ENCODE data around the gene LRP1.

LRP1 gene

GRCh38 chr12:57203791-57204190, 75.5 kb downstream of the LRP1 start:
- Histone ChIP-seq H3K36me3 (ENCODE audit: control insufficient read depth, insufficient read depth, low read length, severe bottlenecking) (peaks cover 95% of the 10 kb centered on the region), H3K9ac (ENCODE audit: low read length) (no peak overlapping the region), H3K9me3 (ENCODE audit: control insufficient read depth, low read length) (no peaks in the 10 kb centered on the region), H3K27me3 (replicated peaks; ENCODE audit: control insufficient read depth, insufficient read depth, low read length) (no peaks in the 10 kb centered on the region), H3K4me3 (ENCODE audit: low read length) (no peak overlapping the region), H3K4me1 (ENCODE audit: control insufficient read depth, insufficient read depth, low read length) (no peaks in the 10 kb centered on the region)
- no peak for DNase-seq (ENCODE audit: low read depth)

GRCh38 chr12:57204454-57204853, 76.2 kb downstream of the LRP1 start:
- Histone ChIP-seq H3K36me3 (ENCODE audit: control insufficient read depth, insufficient read depth, low read length, severe bottlenecking) (peaks cover 95% of the 10 kb centered on the region), H3K9me3 (ENCODE audit: control insufficient read depth, low read length) (no peaks in the 10 kb centered on the region), H3K9ac (ENCODE audit: low read length) (no peak overlapping the region), H3K4me1 (ENCODE audit: control insufficient read depth, insufficient read depth, low read length) (no peaks in the 10 kb centered on the region), H3K27me3 (replicated peaks; ENCODE audit: control insufficient read depth, insufficient read depth, low read length) (no peaks in the 10 kb centered on the region), H3K4me3 (ENCODE audit: low read length) (no peak overlapping the region)
- DNase-seq (ENCODE audit: low read depth) = no peak

DNA sequence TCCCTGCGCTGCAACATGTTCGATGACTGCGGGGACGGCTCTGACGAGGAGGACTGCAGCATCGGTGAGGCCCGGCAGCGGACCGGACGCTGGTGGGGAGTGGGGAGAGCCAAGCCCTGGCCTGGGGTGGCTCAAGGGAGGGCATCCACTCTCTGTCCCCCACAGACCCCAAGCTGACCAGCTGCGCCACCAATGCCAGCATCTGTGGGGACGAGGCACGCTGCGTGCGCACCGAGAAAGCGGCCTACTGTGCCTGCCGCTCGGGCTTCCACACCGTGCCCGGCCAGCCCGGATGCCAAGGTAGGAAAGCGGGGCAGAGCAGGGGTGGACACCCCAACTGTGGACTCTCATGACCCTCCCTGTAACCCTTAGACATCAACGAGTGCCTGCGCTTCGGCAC, 76.9 kb downstream of the LRP1 start:
- Histone ChIP-seq H3K4me3 (ENCODE audit: low read length) (no peak overlapping the region), H3K9ac (ENCODE audit: low read length) (no peak overlapping the region), H3K4me1 (ENCODE audit: control insufficient read depth, insufficient read depth, low read length) (no peaks in the 10 kb centered on the region), H3K9me3 (ENCODE audit: control insufficient read depth, low read length) (no peaks in the 10 kb centered on the region), H3K27me3 (replicated peaks; ENCODE audit: control insufficient read depth, insufficient read depth, low read length) (no peaks in the 10 kb centered on the region), H3K36me3 (ENCODE audit: control insufficient read depth, insufficient read depth, low read length, severe bottlenecking) (peaks cover 95% of the 10 kb centered on the region)
- no peak for DNase-seq (ENCODE audit: low read depth)

DNA sequence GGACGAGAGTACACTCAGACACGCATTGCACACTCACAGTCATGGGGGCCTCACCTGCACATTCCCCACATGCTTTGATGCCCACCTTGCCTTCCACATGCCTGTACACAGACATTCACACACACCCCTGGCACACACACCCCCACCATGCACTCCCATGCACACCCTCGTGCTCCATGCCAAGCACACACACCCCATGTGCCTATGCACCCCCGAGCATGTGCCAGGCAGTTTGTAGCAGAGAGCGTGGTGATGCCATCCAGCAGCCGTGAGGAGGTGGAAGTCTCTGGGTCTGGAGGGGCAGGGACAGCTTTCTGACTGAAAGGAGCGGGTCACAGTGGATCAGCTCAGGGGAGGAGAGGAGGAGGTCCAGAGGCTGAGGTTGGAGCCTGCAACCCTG, 77.6 kb downstream of the LRP1 start:
- peaks cover 95% of the 10 kb centered on the region for H3K36me3 ChIP-seq (ENCODE audit: control insufficient read depth, insufficient read depth, low read length, severe bottlenecking)

DNA sequence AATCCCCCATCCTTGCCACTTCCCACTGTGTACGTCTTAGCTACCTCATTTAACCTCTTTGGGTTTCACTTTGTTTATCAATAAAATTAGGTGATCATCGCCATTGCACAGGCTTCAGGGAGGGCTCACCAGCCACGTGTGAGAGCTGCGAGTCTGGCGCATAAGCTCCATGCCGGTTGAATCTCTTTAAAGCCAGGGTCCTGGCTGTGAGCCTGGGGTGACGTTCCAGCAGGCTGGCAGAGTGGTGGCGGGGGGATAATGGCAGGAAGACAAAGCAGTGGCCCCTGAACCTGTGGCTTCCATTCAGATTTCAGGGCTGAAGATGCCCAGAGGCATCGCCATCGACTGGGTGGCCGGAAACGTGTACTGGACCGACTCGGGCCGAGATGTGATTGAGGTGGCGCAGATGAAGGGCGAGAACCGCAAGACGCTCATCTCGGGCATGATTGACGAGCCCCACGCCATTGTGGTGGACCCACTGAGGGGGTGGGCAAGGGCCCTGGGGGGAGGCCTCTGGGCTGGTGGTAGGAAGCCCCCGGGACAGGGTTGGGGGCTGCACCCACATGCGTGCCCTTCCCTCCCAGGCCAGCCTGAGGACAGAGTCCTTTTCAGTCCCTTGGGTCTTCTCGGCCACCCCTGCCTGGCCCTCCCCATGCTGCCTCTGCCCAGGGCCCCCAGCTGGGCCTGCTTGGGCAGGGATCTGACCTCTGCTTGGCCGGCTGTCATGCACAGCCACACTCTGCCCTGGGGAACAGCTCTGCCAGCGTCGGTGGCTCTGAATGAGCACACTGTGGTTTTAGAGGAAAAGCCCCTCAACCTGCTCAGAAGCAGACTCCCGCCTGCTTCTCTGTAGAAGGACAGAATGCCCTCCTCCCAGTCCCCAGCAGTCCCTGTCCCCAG, 79.7 kb downstream of the LRP1 start:
- peak overlapping the region; percentile 37 for H3K9ac ChIP-seq (ENCODE audit: low read length)
- peaks cover 96% of the 10 kb centered on the region for H3K36me3 ChIP-seq (ENCODE audit: control insufficient read depth, insufficient read depth, low read length, severe bottlenecking)
- no peak for DNase-seq (ENCODE audit: low read depth)
- peaks cover 10% of the 10 kb centered on the region for H3K4me1 ChIP-seq (ENCODE audit: control insufficient read depth, insufficient read depth, low read length)
- no peaks in the 10 kb centered on the region for H3K9me3 ChIP-seq (ENCODE audit: control insufficient read depth, low read length)
- no peak overlapping the region for H3K4me3 ChIP-seq (ENCODE audit: low read length)
- no peaks in the 10 kb centered on the region for H3K27me3 ChIP-seq (replicated peaks; ENCODE audit: control insufficient read depth, insufficient read depth, low read length)

More for the DNA sequence above, 77.6 kb downstream of the LRP1 start:
- Histone ChIP-seq H3K9me3 (ENCODE audit: control insufficient read depth, low read length) (no peaks in the 10 kb centered on the region), H3K27me3 (replicated peaks; ENCODE audit: control insufficient read depth, insufficient read depth, low read length) (no peaks in the 10 kb centered on the region), H3K4me1 (ENCODE audit: control insufficient read depth, insufficient read depth, low read length) (no peaks in the 10 kb centered on the region), H3K4me3 (ENCODE audit: low read length) (no peak overlapping the region), H3K9ac (ENCODE audit: low read length) (no peak overlapping the region)
- DNase-seq (ENCODE audit: low read depth) = no peak

DNA sequence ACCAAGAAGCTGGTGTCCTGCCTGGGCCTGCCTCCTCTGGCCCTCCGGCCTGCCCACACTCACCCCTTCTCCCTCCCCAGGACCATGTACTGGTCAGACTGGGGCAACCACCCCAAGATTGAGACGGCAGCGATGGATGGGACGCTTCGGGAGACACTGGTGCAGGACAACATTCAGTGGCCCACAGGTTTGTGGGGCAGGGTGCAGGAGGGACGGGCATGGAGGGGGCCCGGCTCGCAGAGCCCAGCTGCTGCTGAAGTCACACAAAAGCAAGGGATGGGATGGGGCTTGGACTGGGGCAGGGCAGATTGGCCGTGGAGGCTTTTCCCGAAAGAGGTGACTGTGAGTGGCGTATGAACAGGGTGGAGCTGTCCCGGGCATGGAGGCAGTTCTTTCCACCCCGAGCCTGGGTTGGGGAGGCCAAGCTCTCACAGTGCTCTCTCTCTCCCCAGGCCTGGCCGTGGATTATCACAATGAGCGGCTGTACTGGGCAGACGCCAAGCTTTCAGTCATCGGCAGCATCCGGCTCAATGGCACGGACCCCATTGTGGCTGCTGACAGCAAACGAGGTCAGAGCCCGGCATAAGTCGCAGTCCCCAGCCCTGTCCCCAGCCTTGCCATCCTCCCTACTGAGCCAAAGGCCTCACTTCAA, 80.5 kb downstream of the LRP1 start:
- H3K9me3 ChIP-seq (ENCODE audit: control insufficient read depth, low read length) = no peaks in the 10 kb centered on the region
- DNase-seq (ENCODE audit: low read depth) = no peak
- H3K4me1 ChIP-seq (ENCODE audit: control insufficient read depth, insufficient read depth, low read length) = peaks cover 15% of the 10 kb centered on the region
- H3K9ac ChIP-seq (ENCODE audit: low read length) = peak overlapping the region; percentile 37
- peaks cover 94% of the 10 kb centered on the region for H3K36me3 ChIP-seq (ENCODE audit: control insufficient read depth, insufficient read depth, low read length, severe bottlenecking)
- no peaks in the 10 kb centered on the region for H3K27me3 ChIP-seq (replicated peaks; ENCODE audit: control insufficient read depth, insufficient read depth, low read length)
- H3K4me3 ChIP-seq (ENCODE audit: low read length) = no peak overlapping the region

GRCh38 chr12:57209916-57210315, 81.6 kb downstream of the LRP1 start:
- H3K4me1 ChIP-seq (ENCODE audit: control insufficient read depth, insufficient read depth, low read length) = peaks cover 21% of the 10 kb centered on the region
- H3K9ac ChIP-seq (ENCODE audit: low read length) = no peak overlapping the region
- H3K36me3 ChIP-seq (ENCODE audit: control insufficient read depth, insufficient read depth, low read length, severe bottlenecking) = peaks cover 86% of the 10 kb centered on the region
- no peak for DNase-seq (ENCODE audit: low read depth)
- H3K9me3 ChIP-seq (ENCODE audit: control insufficient read depth, low read length) = no peaks in the 10 kb centered on the region
- H3K27me3 ChIP-seq (replicated peaks; ENCODE audit: control insufficient read depth, insufficient read depth, low read length) = no peaks in the 10 kb centered on the region
- no peak overlapping the region for H3K4me3 ChIP-seq (ENCODE audit: low read length)

DNA sequence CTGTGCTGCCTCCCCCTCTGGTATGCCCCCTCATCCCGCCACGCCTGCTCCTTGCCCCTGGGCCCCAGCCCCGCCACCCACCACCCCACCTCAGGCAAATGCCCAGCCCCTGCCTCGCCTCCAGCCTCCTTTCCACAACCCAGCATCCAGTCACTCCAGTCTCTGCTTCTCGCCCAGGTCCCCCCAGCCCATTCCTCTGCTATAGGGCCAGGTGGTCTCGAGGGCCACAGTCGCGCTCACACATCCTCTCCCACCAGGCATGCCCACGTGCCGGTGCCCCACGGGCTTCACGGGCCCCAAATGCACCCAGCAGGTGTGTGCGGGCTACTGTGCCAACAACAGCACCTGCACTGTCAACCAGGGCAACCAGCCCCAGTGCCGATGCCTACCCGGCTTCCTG, 82.2 kb downstream of the LRP1 start:
- no peak for DNase-seq (ENCODE audit: low read depth)
- Histone ChIP-seq H3K9ac (ENCODE audit: low read length) (no peak overlapping the region), H3K36me3 (ENCODE audit: control insufficient read depth, insufficient read depth, low read length, severe bottlenecking) (peaks cover 80% of the 10 kb centered on the region), H3K4me3 (ENCODE audit: low read length) (no peak overlapping the region), H3K27me3 (replicated peaks; ENCODE audit: control insufficient read depth, insufficient read depth, low read length) (no peaks in the 10 kb centered on the region), H3K4me1 (ENCODE audit: control insufficient read depth, insufficient read depth, low read length) (peaks cover 25% of the 10 kb centered on the region), H3K9me3 (ENCODE audit: control insufficient read depth, low read length) (no peaks in the 10 kb centered on the region)

GRCh38 chr12:57210926-57211692, 82.8 kb downstream of the LRP1 start:
- H3K4me1 ChIP-seq (ENCODE audit: control insufficient read depth, insufficient read depth, low read length) = peaks cover 31% of the 10 kb centered on the region
- DNase-seq (ENCODE audit: low read depth) = no peak
- peaks cover 74% of the 10 kb centered on the region for H3K36me3 ChIP-seq (ENCODE audit: control insufficient read depth, insufficient read depth, low read length, severe bottlenecking)
- H3K27me3 ChIP-seq (replicated peaks; ENCODE audit: control insufficient read depth, insufficient read depth, low read length) = no peaks in the 10 kb centered on the region
- no peaks in the 10 kb centered on the region for H3K9me3 ChIP-seq (ENCODE audit: control insufficient read depth, low read length)
- no peak overlapping the region for H3K9ac ChIP-seq (ENCODE audit: low read length)
- H3K4me3 ChIP-seq (ENCODE audit: low read length) = no peak overlapping the region

DNA sequence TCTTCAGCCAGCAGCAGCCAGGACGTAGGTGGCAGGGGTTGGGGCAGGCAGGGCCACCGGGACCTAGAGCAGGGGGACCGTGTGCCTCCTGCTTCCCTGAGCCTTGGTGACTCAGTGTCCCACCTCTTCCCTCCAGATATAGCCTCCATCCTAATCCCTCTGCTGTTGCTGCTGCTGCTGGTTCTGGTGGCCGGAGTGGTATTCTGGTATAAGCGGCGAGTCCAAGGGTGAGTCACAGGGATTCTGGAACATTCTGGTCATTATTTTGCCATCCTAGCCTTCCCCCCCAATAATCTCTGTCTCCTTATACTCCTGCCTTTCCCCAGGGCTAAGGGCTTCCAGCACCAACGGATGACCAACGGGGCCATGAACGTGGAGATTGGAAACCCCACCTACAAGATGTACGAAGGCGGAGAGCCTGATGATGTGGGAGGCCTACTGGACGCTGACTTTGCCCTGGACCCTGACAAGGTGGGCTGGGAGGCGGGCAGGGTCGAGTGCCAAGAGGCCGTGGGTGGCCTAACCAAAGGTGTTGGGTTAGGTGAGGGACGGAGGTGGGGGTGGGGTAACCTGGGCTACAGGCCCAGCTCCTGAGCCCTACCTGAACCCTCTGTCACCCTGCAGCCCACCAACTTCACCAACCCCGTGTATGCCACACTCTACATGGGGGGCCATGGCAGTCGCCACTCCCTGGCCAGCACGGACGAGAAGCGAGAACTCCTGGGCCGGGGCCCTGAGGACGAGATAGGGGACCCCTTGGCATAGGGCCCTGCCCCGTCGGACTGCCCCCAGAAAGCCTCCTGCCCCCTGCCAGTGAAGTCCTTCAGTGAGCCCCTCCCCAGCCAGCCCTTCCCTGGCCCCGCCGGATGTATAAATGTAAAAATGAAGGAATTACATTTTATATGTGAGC, 83.8 kb downstream of the LRP1 start:
- peaks cover 31% of the 10 kb centered on the region for H3K4me1 ChIP-seq (ENCODE audit: control insufficient read depth, insufficient read depth, low read length)
- H3K9ac ChIP-seq (ENCODE audit: low read length) = peak overlapping the region; percentile 39
- H3K4me3 ChIP-seq (ENCODE audit: low read length) = no peak overlapping the region
- H3K27me3 ChIP-seq (replicated peaks; ENCODE audit: control insufficient read depth, insufficient read depth, low read length) = no peaks in the 10 kb centered on the region
- DNase-seq (ENCODE audit: low read depth) = no peak
- H3K36me3 ChIP-seq (ENCODE audit: control insufficient read depth, insufficient read depth, low read length, severe bottlenecking) = peaks cover 67% of the 10 kb centered on the region
- H3K9me3 ChIP-seq (ENCODE audit: control insufficient read depth, low read length) = no peaks in the 10 kb centered on the region

Measured in adipocyte (in vitro differentiated cells).